Gastroesophageal sphincter (tissue), 3 donors: ENCODE measurements around the gene UBE2E2.

Experiments used
- CTCF ChIP-seq, 4 experiments: fragments of 200-600 bp in 2 of 4; fragments of 450-650 bp in 2 of 4; sonication (generic) in 1 of 4; IDR thresholded peaks; one replicate each; pipeline ENCODE4 v1.5.1; 2017 to 2019; ENCODE audit warnings: antibody characterized with exemption in 4 of 4, mild to moderate bottlenecking in 2 of 4, moderate library complexity in 2 of 4
- POLR2A ChIP-seq, 2 donors: fragments of 450-650 bp; IDR thresholded peaks; one replicate each; pipeline ENCODE4 v1.6.1; 2017; ENCODE audit warnings: antibody characterized with exemption in 2 of 2, mild to moderate bottlenecking in 2 of 2, moderate library complexity in 1 of 2
- POLR2AphosphoS5 ChIP-seq: sonication (generic); formaldehyde crosslinking; IDR thresholded peaks from one replicate; pipeline ENCODE4 v1.6.1; 2017; ENCODE audit warnings: antibody characterized with exemption

GRCh38 chr3:23329471-23330105 is 126.5 kb downstream of the UBE2E2 start:
- TF ChIP-seq CTCF (IDR thresholded peaks at IDR 0.05) (no peak), POLR2A (IDR thresholded peaks at IDR 0.05) (no peak), POLR2AphosphoS5 (no peak)
